Renal pelvis (tissue), 12 donors: Measurements from ENCODE around the gene PPEF2. TPM values are rescaled to one million over a fixed set of nuclear protein-coding genes. Genes with fewer than 3 reads are reported as not detected.
"Not testable (repeated sequence)": the region's sequence is repeated elsewhere in the genome, so short reads cannot be mapped to it uniquely, and the experiment has no call there.

ENCODE experiments used
- DNase-seq: peaks from one replicate; pipeline ENCODE4 v3.0.0-alpha.2; 2013
- long read RNA-seq, 16 experiments: transcript quantifications; one replicate each; lab custom pipeline, GENCODE V29; 2026
- polyA plus RNA-seq, 3 donors: library from polyadenylated mRNA; unstranded; fragments of 120-200 nt; gene quantifications; one replicate each; pipeline ENCODE4 v1.2.1, GENCODE V29; 2013; ENCODE audit not compliant: insufficient read length in 3 of 3

PPEF2 gene
- under 1 TPM in 2 of 3 donors, not detected in 1; 0.04 to 0.15 TPM for polyA plus RNA-seq
- long read RNA-seq, donor 1: 0 reads
- long read RNA-seq, donor 2: 0 reads
- long read RNA-seq, donor 3: 0 reads
- long read RNA-seq, donor 4: 0 reads
- long read RNA-seq, donor 5: 0 reads
- long read RNA-seq, donor 6: 0 reads
- long read RNA-seq, donor 7: 0 reads
- long read RNA-seq, donor 8: 0 reads
- long read RNA-seq, donor 9: 0 reads
- long read RNA-seq, donor 10: 0 reads
- long read RNA-seq, donor 11: 0 reads
- long read RNA-seq, donor 12: 0 reads
- long read RNA-seq, donor 13: 0 reads
- long read RNA-seq, donor 14: 0 reads
- long read RNA-seq, donor 15: 0 reads
- long read RNA-seq, donor 16: 0 reads

GRCh38 chr4:75902352-75902751, at the start of gene PPEF2:
PPEF2 (minus strand) TSS chr4:75902452; CDS start chr4:75896325, 6,127 bp downstream.
- no peak for DNase-seq

- no peak for DNase-seq
Measured at GRCh38 chr4:75950213-75950815, 48.1 kb upstream of the PPEF2 start.

- no peak for DNase-seq
Measured at GRCh38 chr4:75948822-75949444, 46.7 kb upstream of the PPEF2 start.

GRCh38 chr4:75940692-75941253, 38.5 kb upstream of the PPEF2 start, which contains the start of gene NAAA:
NAAA (minus strand) TSS chr4:75941013; CDS start chr4:75940949, 64 bp downstream.
- DNase-seq: peak; percentile 41

- peak; percentile 36 for DNase-seq
Measured at GRCh38 chr4:75939890-75940691, 37.8 kb upstream of the PPEF2 start.

- no peak for DNase-seq
Measured at GRCh38 chr4:75935628-75936027, 33.4 kb upstream of the PPEF2 start.

- DNase-seq: no peak
Measured at GRCh38 chr4:75930152-75930551, 27.9 kb upstream of the PPEF2 start.

- not testable (repeated sequence) for DNase-seq
Measured at GRCh38 chr4:75924916-75925315, 22.7 kb upstream of the PPEF2 start.

GRCh38 chr4:75924309-75924827, 22.1 kb upstream of the PPEF2 start:
- DNase-seq: no peak

- DNase-seq: no peak
Measured at GRCh38 chr4:75922588-75922987, 20.3 kb upstream of the PPEF2 start.

- DNase-seq: no peak
Measured at GRCh38 chr4:75921910-75922309, 19.7 kb upstream of the PPEF2 start.

GRCh38 chr4:75920327-75920726, 18.1 kb upstream of the PPEF2 start:
- no peak for DNase-seq

- DNase-seq: no peak
Measured at GRCh38 chr4:75919920-75920319, 17.7 kb upstream of the PPEF2 start.

GRCh38 chr4:75916091-75916661, 13.9 kb upstream of the PPEF2 start:
- DNase-seq: peak; percentile 68

GRCh38 chr4:75912968-75913367, 10.7 kb upstream of the PPEF2 start:
- no peak for DNase-seq

- not testable (repeated sequence) for DNase-seq
Measured at GRCh38 chr4:75910831-75911230, 8.6 kb upstream of the PPEF2 start.

- no peak for DNase-seq
Measured at GRCh38 chr4:75909405-75909804, 7.2 kb upstream of the PPEF2 start.

GRCh38 chr4:75908555-75908954, 6.3 kb upstream of the PPEF2 start:
- peak; percentile 5 for DNase-seq

GRCh38 chr4:75907966-75908365, 5.7 kb upstream of the PPEF2 start:
- no peak for DNase-seq

GRCh38 chr4:75904076-75904475, 1.8 kb upstream of the PPEF2 start:
- no peak for DNase-seq

GRCh38 chr4:75898536-75898935, 3.7 kb downstream of the PPEF2 start:
- DNase-seq: no peak
